CD8-positive, alpha-beta memory T cell (primary cell): ENCODE measurements around the gene NBEAL2. TPM values are rescaled to one million over a fixed set of nuclear protein-coding genes. Genes with fewer than 3 reads are reported as not detected.

Experiments
- CTCF ChIA-PET: fragments of 350-600 bp; sonication (Branson Sonifier 250); formaldehyde crosslinking; loops from one replicate; lab custom pipeline; 2021; ENCODE audit warnings: antibody characterized with exemption; lab: Charles Lee
- POLR2A ChIA-PET: fragments of 350-600 bp; sonication (Branson Sonifier 250); formaldehyde crosslinking; loops from one replicate; lab custom pipeline; 2021; ENCODE audit warnings: antibody characterized with exemption; lab: Charles Lee
- DNase-seq, 5 donors: peaks; one replicate each; pipeline versions ENCODE4 v3.0.0 to v3.0.0-alpha.2; 2020 to 2022; ENCODE audit warnings: mixed read lengths in 1 of 5
- H3K27ac ChIP-seq: one replicate; pipeline ENCODE4 v1.7.0; 2013; ENCODE audit warnings: low read depth, mild to moderate bottlenecking, low read length, moderate library complexity
- H3K27me3 ChIP-seq: 2 replicates; pipeline ENCODE4 v1.7.0; 2013; ENCODE audit warnings: low read length, mild to moderate bottlenecking; ENCODE audit not compliant: insufficient read depth, poor library complexity, severe bottlenecking
- H3K36me3 ChIP-seq: 2 replicates; pipeline ENCODE4 v1.7.0; 2013; ENCODE audit warnings: mild to moderate bottlenecking, low read length, moderate library complexity; ENCODE audit not compliant: insufficient read depth
- H3K4me1 ChIP-seq: 2 replicates; pipeline ENCODE4 v1.7.0; 2013; ENCODE audit warnings: mild to moderate bottlenecking, low read length, moderate library complexity; ENCODE audit not compliant: insufficient read depth
- H3K4me3 ChIP-seq: 2 replicates; pipeline ENCODE4 v1.7.0; 2013; ENCODE audit warnings: mild to moderate bottlenecking, low read length
- H3K9me3 ChIP-seq: 2 replicates; pipeline ENCODE4 v1.7.0; 2013; ENCODE audit warnings: mild to moderate bottlenecking, low read length
- H3K27ac Mint-ChIP-seq, 8 donors: one replicate each; pipeline ENCODE4 v1.8.0; 2020 to 2021; ENCODE audit warnings: mixed read lengths in 8 of 8, mild to moderate bottlenecking in 6 of 8, inconsistent platforms in 3 of 8, moderate library complexity in 3 of 8
- H3K27me3 Mint-ChIP-seq, 2 donors: one replicate each; pipeline ENCODE4 v1.8.0; 2020 to 2021; ENCODE audit warnings: mixed read lengths in 2 of 2, mild to moderate bottlenecking in 1 of 2, moderate library complexity in 1 of 2
- H3K36me3 Mint-ChIP-seq, 3 donors: one replicate each; pipeline ENCODE4 v1.8.0; 2020 to 2021; ENCODE audit warnings: mixed read lengths in 3 of 3, inconsistent platforms in 1 of 3, mild to moderate bottlenecking in 1 of 3
- H3K4me1 Mint-ChIP-seq, 3 donors: one replicate each; pipeline ENCODE4 v1.8.0; 2020 to 2021; ENCODE audit warnings: mixed read lengths in 3 of 3, inconsistent platforms in 1 of 3, mild to moderate bottlenecking in 1 of 3
- H3K4me3 Mint-ChIP-seq, 7 donors: one replicate each; pipeline ENCODE4 v1.8.0; 2020 to 2021; ENCODE audit warnings: mixed read lengths in 7 of 7, mild to moderate bottlenecking in 6 of 7, moderate library complexity in 4 of 7, inconsistent platforms in 2 of 7
- H3K9me3 Mint-ChIP-seq, 5 donors: one replicate each; pipeline ENCODE4 v1.8.0; 2020 to 2022; ENCODE audit warnings: mixed read lengths in 5 of 5, mild to moderate bottlenecking in 3 of 5, moderate library complexity in 2 of 5, inconsistent platforms in 1 of 5
- polyA plus RNA-seq: library from polyadenylated mRNA; unstranded; fragments of 300-500 nt; fragmentation: Illumina TruSeq; gene quantifications from one replicate; pipeline ENCODE4 v1.2.3, GENCODE V29; 2021
- total RNA-seq, 2 experiments: library from RNA; stranded (reverse); gene quantifications; one replicate each; pipeline ENCODE4 v1.2.3, GENCODE V29; 2021

The NBEAL2 gene
- total and polyA plus RNA-seq, 3 experiments from 2014 or later, result 12.8 to 83.5 (median 76.2) TPM

GRCh38 chr3:46965151-46965550 lies 14.3 kb upstream of the NBEAL2 start:
- Histone ChIP-seq H3K4me3 (no peak overlapping the region), H3K27me3 (no peaks in the 10 kb centered on the region), H3K36me3 (peaks cover 4% of the 10 kb centered on the region), H3K4me1 (peaks cover 68% of the 10 kb centered on the region), H3K27ac (no peak overlapping the region), H3K9me3 (no peaks in the 10 kb centered on the region)
- CTCF ChIA-PET, result interaction anchor here (1.3 kb wide), 1 partner anchor 34 kb away, joined by 3 read pairs; no protein-coding TSS in a partner anchor
- Mint-ChIP-seq H3K9me3 (no peaks in the 10 kb centered on the region), H3K4me3 (no peak overlapping the region), H3K36me3 (peaks cover 0 to 47% (median 8%) of the 10 kb centered on the region in 3 donors), H3K27me3 (no peaks in the 10 kb centered on the region), H3K27ac (peak overlapping the region in 7 of 8 donors; percentile 12 to 81 (median 46)), H3K4me1 (peaks cover 75 to 88% (median 84%) of the 10 kb centered on the region in 3 donors)
- DNase-seq, result no peak
- POLR2A ChIA-PET, result no interaction called here

- Mint-ChIP-seq H3K9me3 (no peaks in the 10 kb centered on the region), H3K4me1 (peaks cover 74 to 88% (median 84%) of the 10 kb centered on the region in 3 donors), H3K4me3 (peak overlapping the region in 4 of 7 donors; percentile 1 to 65 (median 34)), H3K27me3 (no peaks in the 10 kb centered on the region), H3K27ac (peak overlapping the region; percentile 53 to 96 (median 80)), H3K36me3 (peaks cover 0 to 61% (median 7%) of the 10 kb centered on the region in 3 donors)
- DNase-seq, result no peak
- Histone ChIP-seq H3K4me3 (no peak overlapping the region), H3K4me1 (peaks cover 67% of the 10 kb centered on the region), H3K27me3 (no peaks in the 10 kb centered on the region), H3K9me3 (no peaks in the 10 kb centered on the region), H3K36me3 (peaks cover 4% of the 10 kb centered on the region), H3K27ac (peak overlapping the region; percentile 3)
- ChIA-PET CTCF (interaction anchor here (1.0 to 1.3 kb wide), 3 partner anchors 8 to 31 kb away, joined by 3 to 5 read pairs (median 3); no protein-coding TSS in a partner anchor), POLR2A (no interaction called here)
These were observed 12.7 kb upstream of the NBEAL2 start for GRCh38 chr3:46966811-46967210.

- peak overlapping the region in 5 of 8 donors; percentile 29 to 83 (median 39) for H3K27ac Mint-ChIP-seq
- ChIA-PET POLR2A (no interaction called here), CTCF (interaction anchor here (1.0 to 2.3 kb wide), 3 partner anchors 10 to 19 kb away, joined by 4 to 6 read pairs (median 4); partner anchors contain the start of gene NBEAL2)
- peaks cover 79% of the 10 kb centered on the region for H3K4me1 ChIP-seq
- H3K36me3 Mint-ChIP-seq, result peaks cover 0 to 61% (median 3%) of the 10 kb centered on the region in 3 donors
- no peak overlapping the region for H3K4me3 ChIP-seq
- H3K27me3 Mint-ChIP-seq, result no peaks in the 10 kb centered on the region
- no peak overlapping the region for H3K27ac ChIP-seq
- H3K4me3 Mint-ChIP-seq, result peak overlapping the region in 3 of 7 donors; percentile 5 to 38 (median 19)
- H3K4me1 Mint-ChIP-seq, result peaks cover 79 to 88% (median 85%) of the 10 kb centered on the region in 3 donors
- DNase-seq, result no peak
- H3K36me3 ChIP-seq, result peaks cover 4% of the 10 kb centered on the region
- no peaks in the 10 kb centered on the region for H3K9me3 Mint-ChIP-seq
- no peaks in the 10 kb centered on the region for H3K9me3 ChIP-seq
- no peaks in the 10 kb centered on the region for H3K27me3 ChIP-seq
These were observed 10.6 kb upstream of the NBEAL2 start for GRCh38 chr3:46968783-46969428.

DNA sequence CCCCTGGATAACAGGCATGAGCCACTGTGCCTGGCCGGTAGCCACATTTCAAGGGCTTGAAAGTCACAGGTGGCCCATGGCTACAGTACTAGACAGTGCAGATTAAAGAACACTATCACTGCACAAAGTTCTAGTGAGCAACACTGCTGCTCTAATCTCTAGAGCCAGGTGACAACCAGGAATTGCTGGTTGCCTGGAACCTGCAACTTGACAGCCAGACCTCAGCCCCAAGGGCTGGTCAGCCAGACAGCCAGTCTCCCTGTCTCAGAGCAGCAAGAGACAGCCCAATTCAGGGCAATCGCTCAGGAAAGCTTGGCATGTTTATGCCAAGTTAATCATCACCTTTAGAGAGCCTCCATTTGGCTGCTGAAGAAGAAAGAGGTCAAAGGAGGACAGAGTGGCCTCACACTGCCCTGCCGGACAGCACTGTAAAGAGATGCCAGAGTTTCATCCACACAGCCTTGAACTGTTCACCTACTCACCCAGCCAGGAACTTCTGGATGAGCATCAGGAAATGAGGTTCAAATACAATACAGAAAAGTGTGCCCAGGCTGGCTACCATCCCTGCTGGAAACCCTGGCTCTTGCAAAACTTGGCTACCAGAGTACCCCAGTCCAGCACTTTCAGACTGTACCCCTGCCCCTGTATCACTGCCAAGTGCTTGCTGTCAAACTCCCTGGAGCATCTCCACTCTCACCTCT lies 8.9 kb upstream of the NBEAL2 start:
- Histone ChIP-seq H3K4me3 (no peak overlapping the region), H3K27ac (no peak overlapping the region)

DNA sequence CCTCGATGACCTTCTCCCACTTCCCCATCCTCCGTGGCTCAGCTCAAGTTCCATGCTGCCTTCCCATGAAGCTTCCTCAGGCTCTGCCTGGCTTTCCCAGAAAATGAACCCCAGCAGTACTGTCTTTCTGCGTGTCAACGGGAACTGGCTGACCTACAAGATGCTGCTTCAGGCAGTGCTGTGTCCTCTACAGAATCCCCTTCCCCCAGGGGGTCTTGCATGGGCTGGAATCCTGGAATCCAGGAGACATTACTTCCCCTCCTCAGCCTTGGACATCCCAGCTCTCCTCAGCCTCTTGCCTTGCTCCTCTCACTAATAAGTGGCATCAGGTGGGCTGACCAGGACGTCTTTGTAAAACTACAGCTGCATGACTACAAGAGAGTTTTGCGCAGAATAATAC lies 8.3 kb upstream of the NBEAL2 start:
- Mint-ChIP-seq H3K4me3 (peak overlapping the region; percentile 47 to 78 (median 66)), H3K4me1 (peaks cover 82 to 90% (median 86%) of the 10 kb centered on the region in 3 donors)
- H3K27ac ChIP-seq, result no peak overlapping the region

More for the DNA sequence above, 8.9 kb upstream of the NBEAL2 start:
- Histone ChIP-seq H3K9me3 (no peaks in the 10 kb centered on the region), H3K4me1 (peaks cover 86% of the 10 kb centered on the region), H3K27me3 (no peaks in the 10 kb centered on the region), H3K36me3 (peaks cover 4% of the 10 kb centered on the region)
- DNase-seq, result no peak
- Mint-ChIP-seq H3K4me1 (peaks cover 86 to 93% (median 89%) of the 10 kb centered on the region in 3 donors), H3K27ac (peak overlapping the region in 7 of 8 donors; percentile 51 to 86 (median 81)), H3K4me3 (peak overlapping the region in 5 of 7 donors; percentile 20 to 73 (median 47)), H3K36me3 (peaks cover 0 to 67% (median 6%) of the 10 kb centered on the region in 3 donors), H3K9me3 (no peaks in the 10 kb centered on the region), H3K27me3 (no peaks in the 10 kb centered on the region)
- ChIA-PET POLR2A (no interaction called here), CTCF (interaction anchor here (1.1 to 2.3 kb wide), 2 partner anchors 12 to 17 kb away, joined by 4 to 6 read pairs; no protein-coding TSS in a partner anchor)

GRCh38 chr3:46971742-46972141 lies 7.7 kb upstream of the NBEAL2 start:
- CTCF ChIA-PET, result no interaction called here
- peaks cover 0 to 2% of the 10 kb centered on the region in 2 donors for H3K27me3 Mint-ChIP-seq

More for the DNA sequence above, 8.3 kb upstream of the NBEAL2 start:
- CTCF ChIA-PET, result interaction anchor here (2.3 kb wide), 1 partner anchor 17 kb away, joined by 6 read pairs; no protein-coding TSS in a partner anchor
- peaks cover 81% of the 10 kb centered on the region for H3K4me1 ChIP-seq
- no peaks in the 10 kb centered on the region for H3K27me3 ChIP-seq
- peaks cover 0 to 64% (median 6%) of the 10 kb centered on the region in 3 donors for H3K36me3 Mint-ChIP-seq
- no peaks in the 10 kb centered on the region for H3K9me3 Mint-ChIP-seq
- DNase-seq, result no peak
- peak overlapping the region in 7 of 8 donors; percentile 70 to 86 (median 82) for H3K27ac Mint-ChIP-seq
- no peaks in the 10 kb centered on the region for H3K27me3 Mint-ChIP-seq
- no peak overlapping the region for H3K4me3 ChIP-seq
- H3K36me3 ChIP-seq, result no peaks in the 10 kb centered on the region
- no peaks in the 10 kb centered on the region for H3K9me3 ChIP-seq
- POLR2A ChIA-PET, result no interaction called here

DNA sequence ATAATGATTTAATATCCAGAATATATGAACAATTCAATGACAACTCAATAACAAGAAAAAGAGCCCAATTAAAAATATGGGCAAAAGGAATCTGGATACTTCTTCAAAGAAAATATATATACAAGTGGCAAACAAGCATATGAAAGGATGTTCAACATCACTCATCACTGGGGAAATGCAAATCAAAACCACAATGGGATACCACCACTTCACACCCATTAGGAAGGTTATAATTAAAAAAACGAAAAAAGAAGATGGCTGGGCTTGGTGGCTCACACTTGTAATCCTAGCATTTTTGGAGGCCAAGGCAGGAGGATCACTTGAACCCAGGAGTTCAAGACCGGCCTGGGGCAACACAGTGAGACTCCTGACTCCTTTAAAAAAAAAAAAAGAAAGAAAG lies 7.1 kb upstream of the NBEAL2 start:
- H3K4me1 ChIP-seq, result peaks cover 79% of the 10 kb centered on the region
- H3K27me3 ChIP-seq, result no peaks in the 10 kb centered on the region
- CTCF ChIA-PET, result no interaction called here
- Mint-ChIP-seq H3K4me3 (peak overlapping the region; percentile 13 to 78 (median 71)), H3K27me3 (peaks cover 0 to 2% of the 10 kb centered on the region in 2 donors), H3K36me3 (peaks cover 0 to 64% (median 6%) of the 10 kb centered on the region in 3 donors), H3K27ac (peak overlapping the region in 7 of 8 donors; percentile 62 to 94 (median 84)), H3K9me3 (no peaks in the 10 kb centered on the region), H3K4me1 (peaks cover 78 to 89% (median 84%) of the 10 kb centered on the region in 3 donors)
- peak in 1 of 5 donors; percentile 29 for DNase-seq
- POLR2A ChIA-PET, result interaction anchor here (0.7 kb wide), 2 partner anchors 12 to 21 kb away, joined by 3 to 5 read pairs; no protein-coding TSS in a partner anchor
- no peak overlapping the region for H3K4me3 ChIP-seq
- no peaks in the 10 kb centered on the region for H3K36me3 ChIP-seq
- H3K9me3 ChIP-seq, result no peaks in the 10 kb centered on the region
- H3K27ac ChIP-seq, result no peak overlapping the region

More at GRCh38 chr3:46971742-46972141, 7.7 kb upstream of the NBEAL2 start:
- Mint-ChIP-seq H3K9me3 (no peaks in the 10 kb centered on the region), H3K4me3 (peak overlapping the region; percentile 49 to 78 (median 70)), H3K4me1 (peaks cover 82 to 90% (median 86%) of the 10 kb centered on the region in 3 donors), H3K36me3 (peaks cover 0 to 67% (median 6%) of the 10 kb centered on the region in 3 donors), H3K27ac (peak overlapping the region; percentile 76 to 94 (median 84))
- Histone ChIP-seq H3K36me3 (no peaks in the 10 kb centered on the region), H3K4me1 (peaks cover 79% of the 10 kb centered on the region), H3K4me3 (no peak overlapping the region), H3K9me3 (no peaks in the 10 kb centered on the region), H3K27me3 (no peaks in the 10 kb centered on the region), H3K27ac (no peak overlapping the region)
- DNase-seq, result no peak
- POLR2A ChIA-PET, result no interaction called here
